ENCODE measurements around the gene PDIA6.

PDIA6 gene

GRCh38 chr2:10778724-10779115, 33.9 kb downstream of the PDIA6 start:
- DNase-seq = no peak

DNA sequence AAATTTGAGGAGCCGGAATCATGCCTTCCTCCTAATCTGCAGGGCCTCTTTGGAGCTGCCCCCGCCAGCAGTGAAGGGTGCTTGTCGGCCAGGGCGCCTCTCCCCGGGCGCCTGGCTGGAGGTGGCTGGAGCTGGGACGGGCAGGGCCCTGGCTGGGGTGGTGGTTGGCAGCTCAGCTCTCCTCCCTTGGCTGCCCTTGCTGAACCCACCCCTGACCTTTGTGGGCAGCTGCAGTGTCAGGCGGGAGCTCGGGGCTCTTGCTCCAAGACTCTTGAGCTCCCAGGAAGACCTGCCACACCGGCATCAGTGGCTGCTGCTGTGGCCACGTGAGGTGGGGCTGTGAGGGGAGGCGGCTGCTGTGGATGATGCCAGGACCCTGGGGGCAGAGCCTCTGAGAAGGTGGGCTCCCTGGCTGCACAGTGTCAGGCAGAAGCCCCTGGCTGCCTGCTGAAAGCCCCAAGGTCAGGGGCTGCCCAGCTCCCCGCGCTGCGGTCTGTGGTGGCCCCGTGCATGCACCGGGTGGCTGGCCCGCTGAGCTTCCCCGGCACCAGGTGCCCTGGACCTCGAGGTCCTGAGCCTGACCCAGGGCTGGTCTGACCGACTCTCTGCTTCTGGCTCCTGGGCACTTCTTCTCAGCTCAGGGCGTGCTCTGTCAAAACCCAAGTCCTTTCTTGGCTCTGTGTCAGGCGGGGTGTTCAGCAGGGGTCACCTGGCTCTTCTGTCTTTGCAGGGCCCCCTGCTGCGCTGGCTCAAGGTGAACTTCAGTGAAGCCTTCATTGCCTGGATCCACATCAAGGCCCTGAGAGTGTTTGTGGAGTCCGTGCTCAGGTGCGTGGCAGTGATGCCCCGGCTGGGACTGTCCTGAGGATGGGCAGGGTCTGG, 34.5 kb downstream of the PDIA6 start:
- no peak for DNase-seq

DNA sequence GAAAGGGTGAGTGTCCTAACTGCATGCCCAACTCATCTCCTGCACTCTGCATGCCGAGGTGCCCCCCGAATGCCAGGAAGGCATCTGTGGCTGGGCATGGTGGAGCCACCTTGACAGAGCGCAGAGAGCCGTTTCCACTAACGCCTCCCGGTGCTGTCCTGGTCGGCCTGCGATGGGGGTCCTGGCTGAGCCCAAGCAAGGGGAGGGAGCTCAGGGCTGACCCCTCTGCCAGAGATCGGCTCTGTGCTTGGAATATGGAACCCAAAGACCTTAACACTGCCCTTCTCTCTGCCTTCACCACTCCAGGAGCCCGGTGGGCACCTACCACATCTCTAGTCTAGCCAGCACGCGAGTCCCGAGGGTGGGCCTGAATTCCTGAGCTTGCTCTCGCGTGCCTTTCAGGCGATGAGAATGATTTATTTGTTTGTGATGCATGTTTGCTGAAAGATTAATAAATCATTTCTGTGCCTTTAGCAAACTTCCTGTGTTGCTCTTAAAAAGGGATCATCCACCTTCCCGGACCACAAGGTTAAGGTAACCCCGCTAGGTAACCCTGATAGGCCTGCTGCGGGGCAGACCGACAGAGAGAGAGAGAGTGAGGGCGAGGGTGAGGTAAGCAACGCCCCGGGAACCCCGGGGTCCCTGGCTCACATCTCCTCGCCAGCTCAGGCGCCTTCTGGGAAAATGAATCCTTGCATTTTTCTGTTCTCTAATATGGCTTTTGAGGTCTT, 35.3 kb downstream of the PDIA6 start:
- no peak for DNase-seq

DNA sequence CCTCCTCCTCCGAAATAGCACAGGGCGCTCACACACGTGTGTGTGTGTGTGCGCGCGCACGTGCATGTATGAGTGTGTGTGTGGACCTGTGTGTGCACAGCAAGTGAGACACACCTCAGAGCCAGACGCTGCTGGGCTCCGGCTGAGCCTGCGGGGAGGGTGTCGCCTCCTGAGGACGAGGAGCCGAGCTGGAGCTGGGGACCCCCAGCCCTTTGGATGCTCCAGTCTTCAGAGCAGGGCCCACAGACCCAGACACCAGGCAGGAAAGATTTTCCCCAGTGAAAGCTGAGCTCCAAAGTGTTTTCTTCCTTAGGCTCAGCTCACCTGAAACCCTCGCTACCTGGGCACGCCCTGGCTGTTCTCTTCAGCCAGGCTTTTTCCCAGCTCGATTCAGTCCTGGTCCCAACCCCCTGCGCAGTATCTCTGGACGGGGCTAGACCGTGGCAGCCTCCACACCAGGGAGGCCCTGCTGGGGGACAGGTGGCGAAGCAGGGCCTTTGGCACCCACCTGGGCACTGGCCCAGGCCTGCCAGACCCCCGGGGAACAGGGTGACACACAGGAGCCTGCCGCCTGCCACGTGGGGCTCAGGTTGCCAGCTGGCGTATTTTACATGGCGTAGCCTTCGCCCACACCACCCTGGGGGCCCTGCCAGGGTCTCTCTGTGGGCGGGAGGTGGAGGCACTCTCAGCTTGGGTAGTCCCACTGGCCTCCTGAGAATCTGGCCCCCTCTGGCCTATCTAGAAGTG, 36.2 kb downstream of the PDIA6 start:
- DNase-seq = no peak

GRCh38 chr2:10775831-10776230, 36.8 kb downstream of the PDIA6 start:
- DNase-seq = no peak

DNA sequence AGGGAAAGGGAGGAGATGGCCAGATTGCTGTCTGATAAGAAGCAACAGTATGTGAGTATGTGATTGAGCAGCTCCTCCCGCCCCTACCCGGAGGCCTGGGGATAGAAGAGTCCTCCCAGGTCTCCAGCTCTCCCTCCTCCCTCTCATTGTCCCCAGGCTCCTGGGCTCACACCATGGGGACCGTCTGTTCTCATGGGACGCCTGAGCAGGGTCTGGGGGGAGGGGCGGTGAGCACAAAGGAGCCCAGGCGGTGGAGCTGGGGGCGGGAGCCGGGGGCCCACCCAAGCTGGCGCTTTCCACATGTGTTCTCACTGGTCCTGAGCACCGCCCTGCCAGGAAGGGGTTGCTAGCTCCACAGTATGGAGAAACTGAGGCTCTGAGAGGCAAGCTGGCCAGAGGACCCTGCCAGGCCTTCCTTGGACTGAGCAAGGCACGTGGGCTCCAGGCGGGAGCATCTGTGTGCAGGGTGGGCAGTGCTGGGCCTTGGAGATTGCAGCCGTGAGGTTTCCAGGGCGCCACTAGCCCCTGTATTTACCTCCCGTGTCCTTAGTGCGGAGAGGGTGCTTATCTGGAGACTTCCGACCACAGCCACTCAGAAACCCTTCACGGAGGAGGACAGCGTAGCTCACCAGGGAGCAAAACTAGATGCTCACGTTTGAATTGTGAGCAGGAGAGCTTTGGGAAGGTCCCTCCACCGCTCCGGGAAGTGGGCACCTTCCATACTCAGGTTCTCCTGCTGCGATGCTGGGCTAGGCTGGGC, 37.4 kb downstream of the PDIA6 start:
- DNase-seq = no peak

- DNase-seq = no peak
These were observed 38.2 kb downstream of the PDIA6 start for GRCh38 chr2:10774394-10774793.

DNA sequence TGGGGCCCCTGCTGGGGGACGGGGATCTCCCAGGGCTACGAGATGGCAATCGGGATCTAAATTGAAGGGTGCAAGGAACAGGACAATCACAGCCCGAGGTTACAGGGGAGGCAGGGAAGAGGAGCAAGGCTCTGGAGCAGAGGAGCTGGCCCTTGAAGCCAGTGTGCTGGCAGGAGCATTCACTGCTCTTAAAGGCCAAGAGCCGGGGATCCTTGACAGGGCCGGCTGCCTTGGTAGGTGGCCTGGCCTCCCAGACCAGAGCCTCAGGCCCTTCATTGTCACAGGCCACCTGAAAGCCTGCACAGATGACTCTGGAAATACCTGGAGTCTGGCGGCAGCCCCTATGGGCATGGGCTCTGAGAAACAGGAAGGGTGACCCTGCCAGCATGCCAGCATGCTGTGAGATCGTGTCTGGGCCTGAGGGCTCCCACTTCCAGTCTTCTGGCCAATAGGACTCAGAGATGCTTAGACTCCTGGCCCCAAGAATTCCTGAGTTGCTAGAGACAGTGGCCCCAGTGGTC, 38.7 kb downstream of the PDIA6 start:
- DNase-seq = no peak

GRCh38 chr2:10772868-10773215, 39.7 kb downstream of the PDIA6 start:
- DNase-seq = no peak

DNA sequence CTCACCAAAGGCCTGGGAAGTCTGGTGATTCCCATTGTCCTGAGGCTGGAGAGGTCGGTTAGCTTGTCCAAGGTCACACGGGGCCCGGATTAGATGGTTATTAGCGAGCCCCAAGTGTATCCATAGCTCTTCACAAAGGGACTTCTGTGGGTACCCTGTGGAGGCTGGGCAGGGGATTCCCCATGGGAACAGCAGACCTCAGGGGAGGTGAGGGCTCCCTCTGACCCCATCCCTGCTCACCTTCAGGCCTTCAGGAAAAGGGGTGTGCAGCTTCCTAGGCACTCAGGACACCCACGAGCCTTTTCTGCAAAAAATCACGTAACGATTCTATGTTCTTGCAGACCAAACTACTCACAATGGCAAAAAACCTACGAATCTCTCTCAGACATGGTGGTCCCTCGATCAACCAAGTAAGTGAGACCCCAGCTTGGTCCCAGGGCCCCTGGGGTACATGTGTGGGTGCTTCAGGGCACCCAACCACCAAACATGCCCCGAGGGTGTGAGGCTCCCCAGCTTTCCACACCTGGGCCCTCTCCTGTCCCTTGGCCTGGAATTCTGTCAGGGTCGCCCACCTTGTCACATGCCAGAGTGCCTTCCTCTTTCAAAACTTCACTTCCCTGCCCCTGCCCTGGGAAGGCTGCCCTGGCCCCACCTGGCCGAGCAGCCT, 40.3 kb downstream of the PDIA6 start:
- DNase-seq = no peak

DNA sequence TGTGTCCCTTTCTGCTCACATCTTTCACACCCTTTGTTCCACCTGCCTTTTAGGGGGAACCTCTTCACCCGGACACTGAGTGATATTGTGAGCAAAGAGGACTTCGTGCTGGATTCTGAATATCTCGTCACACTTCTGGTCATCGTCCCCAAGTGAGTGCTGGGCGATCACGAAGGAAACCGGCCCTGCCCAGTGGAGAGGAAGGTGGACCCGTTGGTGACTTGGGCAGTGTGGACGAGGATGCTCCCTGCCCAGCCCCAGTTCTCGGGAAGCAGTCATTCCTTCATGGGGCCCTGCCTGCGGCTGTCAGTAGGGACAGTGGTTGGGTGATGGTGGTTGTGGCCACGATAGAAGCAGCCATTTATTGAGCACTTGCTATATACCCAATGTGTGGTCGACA, 40.8 kb downstream of the PDIA6 start:
- DNase-seq = no peak

GRCh38 chr2:10770956-10771750, 41.4 kb downstream of the PDIA6 start:
- no peak for DNase-seq

DNA sequence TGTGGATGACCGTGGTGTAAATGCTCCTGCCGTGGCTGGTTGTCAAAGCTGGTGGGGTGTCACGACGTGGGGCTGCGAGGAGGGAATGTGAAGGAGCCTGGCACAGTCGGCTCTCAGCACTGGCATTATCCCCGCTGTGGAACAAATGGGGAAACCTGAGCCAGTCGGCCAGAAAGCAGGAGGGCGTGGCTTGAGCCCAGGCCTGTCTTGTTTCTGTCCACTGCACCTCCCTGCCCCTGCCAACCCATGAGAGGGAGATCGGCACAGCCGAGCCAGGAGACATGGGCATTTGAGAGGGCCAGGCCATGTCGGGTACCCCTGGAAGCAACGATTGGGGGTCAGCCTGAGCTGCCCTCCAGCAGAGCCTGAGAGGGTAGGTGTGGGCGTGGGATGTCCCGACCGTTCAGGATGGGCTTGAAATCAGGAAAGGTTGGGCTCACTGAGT, 44.5 kb downstream of the PDIA6 start:
- no peak for DNase-seq

- no peak for DNase-seq
These were observed 46.7 kb downstream of the PDIA6 start for GRCh38 chr2:10765914-10766313.

- DNase-seq = no peak
These were observed 47.1 kb downstream of the PDIA6 start for GRCh38 chr2:10765461-10765860.

- no peak for DNase-seq
These were observed 47.7 kb downstream of the PDIA6 start for GRCh38 chr2:10764896-10765295.

DNA sequence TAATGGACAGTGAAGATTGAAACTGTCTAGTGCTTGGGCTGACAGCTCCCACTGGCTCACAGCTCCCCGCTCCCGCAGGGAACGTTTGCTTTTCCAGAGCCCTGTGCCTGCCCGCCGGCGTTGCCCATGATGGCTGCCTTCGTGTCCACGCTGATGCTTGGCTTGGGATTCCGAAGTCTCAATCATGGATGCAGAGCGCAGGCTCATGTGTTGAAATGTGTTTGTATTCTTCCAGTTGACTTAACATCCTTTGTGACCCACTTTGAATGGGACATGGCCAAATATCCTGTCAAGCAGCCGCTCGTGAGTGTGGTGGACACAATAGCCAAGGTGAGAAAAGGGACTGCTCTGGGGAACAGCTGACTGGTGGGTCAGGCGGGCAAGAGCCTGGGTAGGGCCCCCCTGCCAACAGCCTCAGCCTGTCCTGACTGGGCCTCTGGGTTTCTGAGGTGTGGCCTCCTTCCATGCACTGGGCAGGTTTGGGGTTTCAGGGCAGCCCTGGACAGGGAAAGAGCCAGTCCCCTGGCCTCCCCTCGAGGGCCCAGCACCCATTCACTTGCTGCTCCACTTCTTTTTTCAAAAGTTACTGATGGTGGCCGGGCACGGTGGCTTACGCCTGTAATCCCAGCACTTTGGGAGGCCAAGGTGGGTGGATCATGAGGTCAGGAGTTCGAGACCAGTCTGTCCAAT, 48.3 kb downstream of the PDIA6 start:
- no peak for DNase-seq

DNA sequence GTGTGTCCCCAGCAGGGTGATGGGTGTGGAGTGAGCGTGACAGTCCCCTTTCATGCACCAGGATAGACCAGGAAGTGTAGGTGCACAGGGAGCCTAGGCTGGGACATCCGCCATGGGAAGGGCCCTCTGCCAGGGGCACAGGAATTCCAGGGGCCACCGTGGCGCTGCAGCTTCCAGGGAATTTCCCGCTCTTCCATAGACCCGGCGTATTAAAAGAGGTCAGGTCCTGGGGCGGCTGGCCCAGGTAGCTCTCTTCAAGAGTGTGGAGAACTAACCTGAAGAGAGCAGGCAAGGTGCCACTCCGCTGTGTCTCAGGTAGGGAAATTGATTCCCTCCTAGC, 49.2 kb downstream of the PDIA6 start:
- no peak for DNase-seq

- DNase-seq = no peak
These were observed 49.7 kb downstream of the PDIA6 start for GRCh38 chr2:10762651-10763460.

- DNase-seq = no peak
These were observed 51.0 kb downstream of the PDIA6 start for GRCh38 chr2:10761591-10761990.
